Testis (tissue), 3 donors: ENCODE data around the gene MTUS2. TPM values are rescaled to one million over a fixed set of nuclear protein-coding genes. Genes with fewer than 3 reads are reported as not detected.

Experiments used
- DNase-seq: peaks from one replicate; pipeline ENCODE4 v3.0.0-alpha.2; 2019
- H3K27ac ChIP-seq, 2 donors: fragments of 200-600 bp; sonication (generic); one replicate each; pipeline ENCODE4 v1.5.1; 2019
- H3K27me3 ChIP-seq: fragments of 200-600 bp; sonication (generic); one replicate; pipeline ENCODE4 v1.5.1; 2019
- H3K36me3 ChIP-seq: fragments of 200-600 bp; sonication (generic); one replicate; pipeline ENCODE4 v1.5.1; 2017; ENCODE audit warnings: low read depth; ENCODE audit errors: missing control alignments
- H3K4me1 ChIP-seq: fragments of 200-600 bp; sonication (generic); one replicate; pipeline ENCODE4 v1.5.1; 2019
- H3K4me3 ChIP-seq, 2 donors: fragments of 200-600 bp; sonication (generic); one replicate each; pipeline ENCODE4 v1.5.1; 2017 to 2019
- H3K9me3 ChIP-seq: fragments of 200-600 bp; sonication (generic); one replicate; pipeline ENCODE4 v1.5.1; 2017
- CTCF ChIP-seq, 3 experiments: fragments of 450-650 bp in 2 of 3; fragments of 200-600 bp in 1 of 3; sonication (generic) in 1 of 3; IDR thresholded peaks; one replicate each; pipeline ENCODE4 v1.5.1; 2016 to 2019; ENCODE audit warnings: antibody characterized with exemption in 3 of 3, mild to moderate bottlenecking in 2 of 3, moderate library complexity in 1 of 3
- POLR2A ChIP-seq: fragments of 450-650 bp; IDR thresholded peaks from one replicate; pipeline ENCODE4 v1.6.1; 2017; ENCODE audit warnings: antibody characterized with exemption, mild to moderate bottlenecking, moderate library complexity
- WGBS, 2 donors: methylation state at CpG; one replicate each; pipeline ENCODE4 v1.1.5; 2018; 5-methylcytosine and 5-hydroxymethylcytosine counted together
- intact Hi-C: fragments of 100-400 bp; cut with DNase I; formaldehyde crosslinking; loops from one replicate; pipeline ENCODE4 v1.15.1; 2023; ENCODE audit warnings: low total_unique reads
- polyA plus RNA-seq: library from polyadenylated mRNA; stranded (reverse); fragments of 350-450 nt; fragmentation: Illumina TruSeq; extraction: RNeasy Lipid Tissue Mini Kit (QIAGEN cat#74804); gene quantifications from one replicate; pipeline ENCODE4 v1.2.3, GENCODE V29; 2014; ENCODE audit warnings: low read depth, low replicate concordance; ENCODE audit not compliant: insufficient read depth
- total RNA-seq, 2 donors: library from RNA; depleted of rRNA; stranded (reverse); fragments of >200 nt; gene quantifications; one replicate each; pipeline ENCODE4 v1.2.3, GENCODE V29; 2016

Gene MTUS2
- total and polyA plus RNA-seq, 3 donors from 2014 or later: 2.1 to 9.2 (median 8.3) TPM

GRCh38 chr13:29369060-29369743 lies 549.1 kb downstream of the MTUS2 start:
- no peak for DNase-seq
- Histone ChIP-seq H3K36me3 (no peaks in the 10 kb centered on the region), H3K4me1 (no peaks in the 10 kb centered on the region), H3K9me3 (no peaks in the 10 kb centered on the region), H3K27ac (no peak overlapping the region), H3K27me3 (no peaks in the 10 kb centered on the region), H3K4me3 (no peak overlapping the region)
- WGBS, 2 donors: 18 to 29% methylated on average over 8 of the region's 8 CpGs
- TF ChIP-seq CTCF (IDR thresholded peaks at IDR 0.05) (no peak), POLR2A (no peak)
- intact Hi-C loops: no loop called here

GRCh38 chr13:29379281-29379680 lies 559.1 kb downstream of the MTUS2 start:
- Histone ChIP-seq H3K9me3 (no peaks in the 10 kb centered on the region), H3K36me3 (no peaks in the 10 kb centered on the region), H3K4me3 (no peak overlapping the region), H3K4me1 (no peaks in the 10 kb centered on the region), H3K27ac (no peak overlapping the region), H3K27me3 (no peaks in the 10 kb centered on the region)
- intact Hi-C loops: no loop called here
- no peak for DNase-seq
- 91 to 96% methylated on average over 4 of the region's 4 CpGs for WGBS, 2 donors
- TF ChIP-seq CTCF (IDR thresholded peaks at IDR 0.05): no peak
- no peak for TF ChIP-seq POLR2A

- Histone ChIP-seq H3K27me3 (no peaks in the 10 kb centered on the region), H3K9me3 (no peaks in the 10 kb centered on the region), H3K4me1 (no peaks in the 10 kb centered on the region), H3K36me3 (no peaks in the 10 kb centered on the region), H3K4me3 (no peak overlapping the region), H3K27ac (no peak overlapping the region)
- WGBS, 2 donors: 0 to 60% methylated on average over 1 of the region's 1 CpG
- TF ChIP-seq CTCF (IDR thresholded peaks at IDR 0.05) (no peak), POLR2A (no peak)
- DNase-seq: no peak
- intact Hi-C loops: no loop called here
Observed at GRCh38 chr13:29379865-29380264, 559.7 kb downstream of the MTUS2 start.

GRCh38 chr13:29382021-29382420 lies 561.9 kb downstream of the MTUS2 start:
- DNase-seq: no peak
- 98 to 99% methylated on average over 6 of the region's 6 CpGs for WGBS, 2 donors
- no peak overlapping the region for H3K4me3 ChIP-seq
- no peaks in the 10 kb centered on the region for H3K4me1 ChIP-seq
- H3K27me3 ChIP-seq: no peaks in the 10 kb centered on the region
- no peaks in the 10 kb centered on the region for H3K9me3 ChIP-seq
- H3K36me3 ChIP-seq: no peaks in the 10 kb centered on the region
- H3K27ac ChIP-seq: no peak overlapping the region
- no peak for TF ChIP-seq POLR2A
- no peak for TF ChIP-seq CTCF (IDR thresholded peaks at IDR 0.05)
- intact Hi-C loops: no loop called here

GRCh38 chr13:29383476-29383875 lies 563.3 kb downstream of the MTUS2 start:
- TF ChIP-seq CTCF (IDR thresholded peaks at IDR 0.05) (no peak), POLR2A (no peak)
- no peaks in the 10 kb centered on the region for H3K36me3 ChIP-seq
- H3K9me3 ChIP-seq: no peaks in the 10 kb centered on the region
- no peak overlapping the region for H3K27ac ChIP-seq
- 79 to 82% methylated on average over 5 of the region's 5 CpGs for WGBS, 2 donors
- no peaks in the 10 kb centered on the region for H3K4me1 ChIP-seq
- H3K27me3 ChIP-seq: no peaks in the 10 kb centered on the region
- intact Hi-C loops: no loop called here
- H3K4me3 ChIP-seq: no peak overlapping the region
- DNase-seq: no peak
